HepG2 (cell line): Measurements from ENCODE around the gene DAPK3. TPM values are rescaled to one million over a fixed set of nuclear protein-coding genes. Genes with fewer than 3 reads are reported as not detected.

Experiments
- ARID4A ChIP-seq: sonication (generic); formaldehyde crosslinking; IDR thresholded peaks from 2 replicates; pipeline ENCODE4 v1.5.0; 2020; ENCODE audit warnings: mild to moderate bottlenecking, missing genetic modification reagents, borderline replicate concordance
- CENPX ChIP-seq: sonication (generic); formaldehyde crosslinking; IDR thresholded peaks from 2 replicates; pipeline ENCODE4 v1.9.0; 2021; ENCODE audit warnings: mild to moderate bottlenecking, missing genetic modification reagents, moderate library complexity
- POLR2G ChIP-seq: fragments of 200-400 bp; formaldehyde crosslinking; IDR thresholded peaks from 2 replicates; pipeline ENCODE4 v1.6.1; 2018; ENCODE audit warnings: mild to moderate bottlenecking, low read depth, low read length, moderate library complexity
- TFAP4 ChIP-seq: sonication (generic); IDR thresholded peaks from 2 replicates; pipeline ENCODE4 v1.6.1; 2016; ENCODE audit warnings: low read depth, borderline replicate concordance
- TSC22D2 ChIP-seq: sonication (generic); formaldehyde crosslinking; IDR thresholded peaks from 2 replicates; pipeline ENCODE4 v1.5.1; 2020; ENCODE audit warnings: missing genetic modification reagents, mild to moderate bottlenecking, borderline replicate concordance
- ZBTB40 ChIP-seq, 2 experiments: fragments of 450-650 bp in 1 of 2; sonication (generic) in 1 of 2; formaldehyde crosslinking in 1 of 2; IDR thresholded peaks; 2 replicates each; pipeline versions ENCODE4 v1.6.1 to v1.8.0; 2016 to 2022; ENCODE audit warnings: antibody characterized with exemption in 1 of 2, mild to moderate bottlenecking in 1 of 2, missing genetic modification reagents in 1 of 2
- ZNF362 ChIP-seq: sonication (generic); formaldehyde crosslinking; IDR thresholded peaks from 2 replicates; pipeline ENCODE4 v1.4.0; 2020; ENCODE audit warnings: missing genetic modification reagents, mild to moderate bottlenecking, borderline replicate concordance
- polyA plus RNA-seq, 8 experiments: library from polyadenylated mRNA; depleted of rRNA in 3 of 8; stranded (reverse) in 7 of 8; unstranded in 1 of 8; fragments of >200 nt; fragmentation: Illumina TruSeq in 4 of 8; extraction: Trizol in 4 of 8; gene quantifications; 2 replicates each; pipeline versions ENCODE4 v1.2.1 to v1.2.3, GENCODE V29; 2011 to 2016; ENCODE audit warnings: low read depth in 4 of 8, missing spikeins in 1 of 8, mixed read lengths in 1 of 8; ENCODE audit not compliant: insufficient read depth in 1 of 8
- total RNA-seq, 5 experiments: library from RNA; depleted of rRNA; stranded (reverse); fragments of >200 nt; fragmentation: Illumina TruSeq; extraction: Trizol; gene quantifications; 2 replicates each; pipeline ENCODE4 v1.2.3, GENCODE V29; 2016; ENCODE audit warnings: low read depth in 1 of 5

The DAPK3 gene
- total and polyA plus RNA-seq, 2 of the 13 experiments (the other 11 are each of a cell fraction or from before 2014, with no cell fraction given): 30.5 to 37.3 TPM

GRCh38 chr19:3970808-3971598 is at the start of gene DAPK3 (continued):
- TF ChIP-seq CENPX (CRISPR knock-in tag) (no peak), ZNF362 (peak; percentile 84), ARID4A (peak; percentile 74; the same call in 1 of the 2 replicates), ZBTB40 (IDR thresholded peaks at IDR 0.05) (peak; percentile 50; the same call in 1 of the 2 replicates), ZBTB40 (CRISPR knock-in tag; IDR thresholded peaks at IDR 0.05) (no peak), POLR2G (peak; percentile 87), TFAP4 (peak; percentile 26; the same call in 1 of the 2 replicates), TSC22D2 (CRISPR knock-in tag) (peak; percentile 85; the same call in 1 of the 2 replicates)
